Medulla oblongata (tissue), 1 donor: ENCODE measurements around the gene PRR15.

ENCODE experiments used
- DNase-seq: peaks from one replicate; pipeline ENCODE4 v3.0.0-alpha.2; 2015; ENCODE audit errors: extremely low spot score

PRR15 gene

DNA sequence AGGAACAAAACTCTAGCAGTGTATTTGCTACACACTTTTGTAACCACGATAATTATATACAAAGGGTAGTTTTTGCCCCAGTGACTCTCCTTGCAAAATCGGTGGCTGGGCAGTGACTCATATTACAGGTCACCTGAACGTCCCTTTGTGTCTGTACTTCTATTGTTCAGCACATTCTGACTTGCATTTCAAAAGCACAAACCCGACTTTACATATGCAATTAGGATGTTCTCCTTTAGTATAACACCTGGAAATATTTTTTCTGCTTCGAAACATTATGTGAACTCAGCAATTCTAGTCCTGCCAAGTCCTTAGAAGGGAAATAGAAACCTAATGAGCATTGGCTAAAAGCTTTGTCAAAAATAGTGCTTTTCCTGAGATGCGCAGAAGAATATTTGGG lies 6.0 kb downstream of the PRR15 start:
- DNase-seq: no peak

DNA sequence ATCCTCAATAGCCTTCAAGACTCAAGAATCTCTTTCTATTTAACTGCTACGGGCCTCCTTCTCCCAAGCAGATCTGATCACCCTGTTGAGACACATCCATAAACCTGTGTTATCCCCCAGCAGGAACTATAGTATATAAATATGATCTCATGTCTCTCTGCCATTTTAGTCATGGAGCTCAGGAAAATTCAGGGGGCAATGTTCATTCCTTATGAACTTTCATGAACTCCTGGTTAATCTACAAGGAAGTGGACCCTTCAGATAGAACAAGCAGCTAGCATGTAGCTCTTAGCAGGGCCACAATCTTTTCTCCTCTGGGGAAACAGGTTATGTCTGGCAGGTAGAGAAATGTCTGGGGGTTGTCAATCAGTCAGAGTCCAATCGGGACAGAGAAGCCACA lies 8.9 kb downstream of the PRR15 start:
- DNase-seq: no peak

DNA sequence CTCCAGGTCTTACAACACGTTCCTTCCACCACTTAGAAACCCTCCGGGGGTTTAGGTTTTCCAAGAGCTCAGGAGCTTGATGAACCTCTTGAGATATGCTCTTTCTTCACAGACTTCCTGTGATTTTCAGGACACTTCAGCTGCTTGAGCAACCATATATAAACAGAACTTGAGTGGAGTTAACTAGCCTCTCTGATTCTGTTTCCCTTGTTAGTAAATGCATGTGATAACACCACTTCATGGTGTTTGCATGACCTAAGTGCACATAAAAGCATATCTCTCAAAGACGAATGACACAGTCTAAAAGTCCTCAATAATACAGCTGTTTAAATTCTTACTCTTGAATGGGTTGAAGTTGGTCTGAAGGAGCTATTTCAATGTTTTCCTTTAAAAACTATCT lies 9.9 kb downstream of the PRR15 start:
- DNase-seq: no peak

DNA sequence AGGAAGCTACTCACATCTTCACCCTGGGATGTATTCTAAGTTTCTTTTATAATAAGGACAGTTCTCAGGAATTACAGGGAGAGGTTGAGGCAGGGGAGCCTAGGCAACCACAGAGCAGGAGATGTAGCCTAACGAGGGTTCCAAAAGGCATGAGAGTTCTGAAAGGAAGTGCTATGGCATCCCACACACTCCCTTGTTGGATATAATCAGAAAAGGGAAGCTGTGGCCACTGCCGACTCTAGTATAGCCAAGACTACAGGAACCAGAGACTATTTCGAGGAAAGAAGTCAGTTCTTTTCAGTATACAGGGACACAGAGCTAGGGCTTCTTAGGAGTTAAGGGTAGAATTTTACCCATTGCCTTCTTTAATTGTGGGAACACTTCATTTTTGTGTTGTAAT lies 11.0 kb downstream of the PRR15 start:
- peak; percentile 44 for DNase-seq

DNA sequence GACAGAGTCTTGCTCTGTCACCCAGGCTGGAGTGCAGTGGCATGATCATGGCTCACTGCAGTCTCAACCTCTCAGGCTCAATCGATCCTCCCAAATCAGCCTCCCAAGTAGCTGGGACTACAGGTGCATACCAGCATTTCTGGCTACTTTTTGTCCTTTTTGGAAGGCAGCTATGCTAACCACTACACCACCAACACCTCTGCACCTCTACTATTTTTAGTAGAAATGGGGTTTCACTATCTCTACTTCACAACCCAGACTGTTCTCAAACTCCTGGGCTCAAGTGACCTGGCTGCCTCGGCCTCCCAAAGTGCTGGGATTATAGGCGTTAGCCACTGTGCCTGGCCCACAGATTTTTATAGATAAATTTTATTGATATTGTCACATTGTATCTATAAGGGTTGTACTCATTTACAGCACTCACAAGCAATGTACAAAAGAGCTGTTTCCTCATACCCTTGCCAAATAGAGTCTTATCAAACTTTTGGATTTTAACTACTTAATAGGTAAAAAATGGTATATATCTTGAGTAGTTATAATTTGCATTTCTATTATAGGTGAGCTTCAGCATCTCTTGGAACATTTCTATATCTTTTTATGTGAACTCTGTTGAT lies 23.7 kb downstream of the PRR15 start:
- no peak for DNase-seq

DNA sequence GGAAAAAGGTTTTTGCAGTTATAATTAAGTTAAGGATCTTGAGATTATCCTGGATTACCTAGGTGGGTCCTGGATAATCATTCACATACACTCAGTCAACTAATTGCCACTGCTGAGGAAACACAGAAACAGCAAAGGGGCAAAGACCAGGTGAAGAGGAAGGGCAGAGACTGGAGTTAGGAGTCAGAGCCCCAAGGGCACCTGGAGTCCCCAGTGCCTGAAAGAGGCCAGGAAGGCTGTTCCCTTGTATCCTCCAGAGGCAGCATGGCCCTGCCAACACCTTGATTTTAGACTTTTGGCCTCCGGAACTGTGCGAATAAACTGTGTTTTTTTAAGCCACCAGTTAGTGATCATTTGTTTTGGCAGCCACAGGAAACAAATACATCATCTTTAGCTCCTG lies 24.6 kb downstream of the PRR15 start:
- DNase-seq: no peak

DNA sequence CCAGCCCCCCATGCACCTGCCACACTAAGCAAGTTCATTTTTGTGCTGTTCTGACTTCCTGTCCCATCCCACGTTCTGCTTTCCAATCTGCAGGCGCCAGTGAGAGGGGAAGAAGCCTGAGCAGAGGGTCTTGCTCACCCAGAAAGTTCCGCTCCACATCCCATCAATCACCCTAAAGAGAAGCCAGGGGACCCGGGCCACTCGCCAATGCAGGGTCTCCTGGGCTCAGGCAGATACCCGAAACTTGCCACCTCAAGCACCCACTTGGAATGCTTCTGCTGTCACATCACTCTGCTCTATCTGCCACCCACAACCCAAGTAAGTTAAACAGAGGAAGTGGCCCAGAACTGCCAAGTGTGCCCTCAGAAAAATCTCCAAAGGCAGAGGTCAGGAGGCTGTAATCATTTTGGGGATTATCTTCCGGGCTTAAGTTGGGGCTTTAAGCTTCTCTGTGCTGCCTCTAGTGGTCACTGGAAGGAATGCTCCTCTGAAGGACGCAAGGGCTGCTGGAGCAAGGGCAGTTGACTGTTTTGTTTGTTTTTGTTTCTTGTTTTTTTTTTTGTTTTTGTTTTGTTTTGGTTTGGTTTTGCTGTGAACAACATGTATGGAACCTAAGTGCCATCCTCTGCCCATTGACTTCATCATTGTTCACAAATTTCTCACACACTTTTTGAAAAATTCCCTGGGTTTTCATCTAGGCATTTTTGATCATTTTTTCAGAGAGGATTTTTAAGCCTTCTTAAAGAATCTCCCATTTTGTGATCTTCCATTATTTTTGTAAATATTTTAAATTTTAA lies 25.5 kb downstream of the PRR15 start:
- peak; percentile 49 for DNase-seq

DNA sequence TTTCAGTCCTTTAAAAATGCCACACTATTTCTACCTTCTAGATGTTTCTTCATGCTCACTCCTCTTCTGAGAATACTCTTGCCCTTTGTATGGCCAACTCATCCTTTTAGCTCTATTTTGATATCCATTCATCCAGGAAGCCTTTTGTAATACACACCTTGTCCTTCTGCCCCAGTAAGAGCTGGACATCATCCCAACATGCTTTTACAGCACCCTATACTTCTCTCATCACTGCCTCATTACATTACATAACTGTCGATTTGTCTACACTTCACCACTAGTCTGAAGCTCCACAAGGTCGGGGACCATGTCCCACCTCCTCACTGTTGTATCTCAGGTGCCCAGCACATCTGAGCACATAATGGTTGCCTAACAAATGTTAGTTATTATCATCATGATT lies 29.2 kb downstream of the PRR15 start:
- DNase-seq: no peak

DNA sequence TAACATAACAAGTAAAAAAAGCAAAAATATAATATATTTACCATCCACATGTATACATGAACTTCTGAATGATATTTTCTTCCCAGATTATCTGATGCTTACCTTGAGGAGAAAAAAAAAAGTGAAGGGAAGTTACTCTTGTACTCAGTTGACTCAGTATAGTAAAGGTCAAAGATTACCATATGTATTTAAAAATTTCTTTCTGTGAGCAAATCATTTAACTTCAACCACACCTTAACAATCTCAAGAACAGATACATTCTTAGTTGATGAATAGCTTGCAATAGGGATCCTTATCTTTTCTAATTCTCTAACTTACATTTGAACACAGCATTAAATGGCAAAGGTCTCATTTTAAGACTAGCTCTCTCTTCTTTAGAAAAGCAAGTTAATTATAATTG lies 29.8 kb downstream of the PRR15 start:
- DNase-seq: no peak

DNA sequence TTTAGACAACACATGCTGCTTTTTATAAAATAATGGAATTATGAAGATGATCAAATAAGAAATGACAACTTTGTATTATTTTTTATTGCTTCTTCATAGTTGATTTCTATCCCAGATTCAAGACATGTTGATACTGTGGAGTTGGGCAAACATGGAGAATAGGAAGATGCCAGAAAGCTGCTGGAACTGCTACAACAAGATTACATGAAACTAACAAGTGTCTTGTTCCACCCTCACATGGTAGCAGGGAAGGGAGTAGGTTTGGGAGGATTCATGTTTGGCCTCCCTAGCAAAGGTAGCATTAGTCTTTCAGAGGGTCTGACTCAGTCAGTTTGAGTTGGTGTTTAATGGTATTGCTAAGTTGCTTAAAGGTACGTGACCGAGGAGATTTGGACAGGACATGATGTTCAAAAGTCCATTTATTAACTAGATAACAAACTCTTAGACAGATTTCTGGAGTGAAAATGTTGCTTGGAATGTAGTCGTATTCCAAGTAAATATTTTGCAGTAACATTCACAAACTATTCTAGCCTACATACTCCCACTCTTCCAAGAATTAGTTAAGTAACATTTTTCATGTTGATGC lies 33.1 kb downstream of the PRR15 start:
- no peak for DNase-seq

DNA sequence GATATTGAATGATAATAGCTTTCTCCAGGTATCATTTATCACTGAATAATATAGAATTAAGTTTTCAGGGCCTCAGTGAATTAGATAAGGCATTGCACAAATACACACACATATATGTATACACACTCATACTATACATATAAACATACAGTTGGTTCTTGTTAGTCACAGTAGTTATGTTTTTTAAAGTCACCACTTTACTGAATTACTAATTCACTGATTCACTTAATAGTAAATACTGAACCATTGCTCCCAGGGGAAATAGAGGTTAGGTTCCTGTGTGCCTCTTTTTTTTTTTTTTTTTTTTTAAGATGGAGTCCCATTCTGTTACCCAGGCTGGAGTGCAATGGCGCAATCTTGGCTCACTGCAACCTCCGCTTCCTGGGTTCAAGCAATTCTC lies 33.6 kb downstream of the PRR15 start:
- no peak for DNase-seq

DNA sequence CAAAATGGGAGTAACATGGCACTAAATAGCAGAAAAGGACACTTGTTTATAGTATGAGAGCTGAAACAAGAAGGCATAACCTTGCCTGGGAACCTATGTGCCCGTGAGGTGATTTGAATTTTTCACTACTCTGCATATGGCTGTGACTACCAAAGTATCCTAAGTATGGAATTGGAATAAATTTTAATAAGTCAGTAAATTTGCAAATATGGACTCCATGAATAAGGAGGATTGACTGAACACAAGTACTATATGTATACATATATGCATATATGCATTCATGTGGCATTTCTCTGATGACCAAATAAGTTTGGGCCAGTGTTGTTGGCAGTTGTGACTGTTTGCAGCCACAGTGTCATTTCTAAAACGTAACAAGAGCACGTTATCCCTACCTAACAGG lies 34.5 kb downstream of the PRR15 start:
- DNase-seq: no peak

DNA sequence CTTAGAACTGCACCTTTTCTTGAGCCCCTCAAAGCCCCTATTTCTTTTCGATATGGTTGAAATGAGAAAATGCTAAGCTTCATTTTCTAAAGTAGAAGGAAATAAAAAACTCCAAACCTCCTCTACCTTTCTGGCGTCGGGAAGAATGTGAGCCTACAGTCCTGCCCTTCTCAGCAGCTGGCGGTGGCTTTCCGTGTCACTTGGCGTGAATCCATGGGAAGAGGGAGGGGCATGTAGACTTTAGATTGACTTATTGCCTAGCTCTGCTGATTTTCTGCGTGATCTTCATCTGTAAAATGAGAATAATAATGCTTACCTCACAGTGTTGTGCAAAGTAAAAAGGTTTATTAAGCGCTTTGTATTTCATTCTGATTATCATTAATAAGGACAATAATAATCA lies 35.0 kb downstream of the PRR15 start:
- DNase-seq: no peak

DNA sequence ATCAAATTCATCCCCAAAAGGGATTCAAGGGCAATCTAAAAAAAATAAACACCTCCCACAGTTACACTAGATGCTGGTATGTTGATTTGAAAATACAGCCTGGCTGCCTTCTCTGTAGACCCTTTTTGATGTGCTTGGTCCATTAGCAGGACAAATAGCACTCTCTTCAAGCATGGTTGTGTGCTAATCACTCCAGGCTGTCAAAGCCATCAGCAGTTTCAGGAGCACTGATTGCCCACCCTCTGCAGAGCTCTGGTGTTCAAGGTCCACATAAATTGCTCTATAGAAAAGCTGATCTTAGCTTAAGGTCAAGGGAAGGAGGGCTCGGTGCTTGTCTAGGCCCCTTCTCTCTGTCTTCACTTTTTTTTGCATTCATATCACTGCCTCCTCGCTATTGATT lies 35.4 kb downstream of the PRR15 start:
- no peak for DNase-seq

DNA sequence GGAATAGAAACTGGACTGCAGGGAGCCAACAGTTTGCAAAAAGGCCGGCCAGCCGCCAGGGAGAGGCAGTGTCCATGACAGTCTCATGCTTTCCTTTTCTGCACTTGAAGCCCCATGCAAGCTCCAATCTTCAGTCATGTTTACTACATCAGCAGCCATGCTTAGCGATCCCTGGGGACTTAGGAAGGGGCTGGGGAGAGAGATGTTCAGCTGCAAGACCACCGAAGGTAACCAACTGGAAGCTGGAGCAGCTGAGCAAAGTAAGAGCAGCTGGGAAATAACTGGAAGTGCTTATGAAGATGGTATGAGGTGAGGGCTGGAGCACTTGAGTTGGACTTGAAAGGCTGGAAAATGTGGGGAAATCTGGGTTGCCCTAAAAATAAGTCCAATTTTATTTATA lies 37.0 kb downstream of the PRR15 start:
- no peak for DNase-seq

DNA sequence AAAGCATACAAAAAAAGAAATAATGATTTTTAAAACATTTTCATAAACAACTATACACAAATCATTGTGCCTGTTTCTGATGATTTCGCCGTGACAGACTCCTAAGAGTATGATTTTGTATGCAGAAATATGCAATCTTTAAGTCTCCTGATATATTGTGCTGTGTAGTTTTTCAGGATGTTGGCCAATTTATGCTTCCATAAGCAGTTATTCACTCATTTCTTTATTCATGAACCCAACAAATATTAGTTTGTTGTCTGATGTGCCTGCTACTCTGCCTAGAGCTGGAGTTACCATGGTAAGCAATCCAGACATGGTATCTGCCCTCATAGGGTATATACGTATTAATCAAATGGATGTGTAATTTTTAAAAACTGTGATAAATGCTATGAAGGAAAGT lies 40.4 kb downstream of the PRR15 start:
- no peak for DNase-seq

DNA sequence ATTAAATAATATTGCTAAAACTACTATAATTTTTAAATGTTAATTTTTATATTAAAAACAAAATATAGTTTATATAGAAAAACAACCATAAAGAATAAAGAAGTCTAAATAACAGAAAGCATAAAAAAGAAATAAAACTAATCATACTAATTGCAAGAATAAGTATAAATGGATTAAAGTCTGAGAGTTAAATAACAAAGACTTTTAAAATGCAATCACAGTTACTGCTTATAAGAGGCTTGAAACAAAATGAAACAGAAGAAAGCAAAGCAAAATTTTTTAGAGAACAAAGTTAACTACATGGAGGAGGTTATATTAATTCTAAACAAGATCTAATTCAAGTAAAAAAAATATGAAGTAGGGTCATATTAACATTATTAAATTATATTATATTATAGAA lies 41.1 kb downstream of the PRR15 start:
- DNase-seq: no peak

DNA sequence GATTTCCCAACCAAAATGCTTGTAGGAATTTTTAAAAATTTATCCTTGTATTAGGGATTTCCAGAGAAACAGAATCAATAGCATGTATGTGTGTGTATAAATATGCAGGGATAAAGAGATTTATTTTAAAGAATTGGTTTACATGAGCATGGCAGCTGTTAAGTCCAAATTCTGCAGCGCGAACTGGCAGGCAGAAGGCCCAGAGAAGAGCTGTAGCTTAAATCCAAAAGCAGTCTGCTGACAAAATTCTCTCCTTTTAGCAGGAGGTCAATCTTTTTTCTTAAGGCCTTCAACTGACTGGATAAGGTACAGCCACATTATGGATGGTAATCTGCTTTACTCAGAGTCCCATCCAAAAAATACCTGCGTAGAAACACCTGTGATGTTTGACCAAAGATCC lies 42.0 kb downstream of the PRR15 start:
- DNase-seq: no peak

DNA sequence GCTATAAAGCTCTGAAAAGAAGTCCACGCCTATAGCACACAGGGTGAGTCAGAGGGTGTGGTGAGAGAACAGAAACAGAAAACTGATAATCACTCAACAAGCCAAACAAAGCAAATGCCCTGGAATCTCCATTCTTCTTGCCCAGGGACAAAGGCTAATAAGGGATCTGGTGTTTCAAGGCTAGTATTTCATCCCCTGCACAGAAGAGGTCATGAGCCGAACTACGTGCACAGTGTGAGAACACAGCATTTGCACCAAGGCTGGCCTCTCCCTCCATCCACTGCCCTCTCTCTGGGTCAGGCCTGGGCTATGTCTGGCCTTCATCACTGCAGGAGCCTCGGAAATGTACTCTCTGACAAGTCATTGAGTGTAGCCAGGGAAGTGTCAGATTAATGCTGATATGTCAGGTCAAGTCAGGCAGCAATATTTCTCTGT lies 42.7 kb downstream of the PRR15 start:
- no peak for DNase-seq

DNA sequence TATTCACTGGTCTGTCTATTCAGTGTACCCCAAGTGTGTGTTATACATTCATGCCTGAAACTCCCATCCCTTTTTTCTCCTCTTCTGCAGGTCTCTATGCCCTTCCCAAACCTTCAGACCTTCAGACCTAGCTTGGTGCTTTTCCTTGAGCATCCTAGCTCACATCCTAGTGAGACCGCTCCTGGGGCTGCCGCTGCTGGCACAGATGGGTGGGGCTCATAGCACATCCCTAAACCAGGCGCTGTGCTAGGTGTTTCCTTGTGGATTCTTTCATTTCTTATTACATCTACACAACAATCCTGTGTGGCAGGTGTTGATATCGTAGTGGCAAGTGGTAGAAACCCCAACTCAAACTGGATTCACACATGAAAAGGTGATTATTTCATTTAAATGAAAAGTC lies 43.2 kb downstream of the PRR15 start:
- no peak for DNase-seq

DNA sequence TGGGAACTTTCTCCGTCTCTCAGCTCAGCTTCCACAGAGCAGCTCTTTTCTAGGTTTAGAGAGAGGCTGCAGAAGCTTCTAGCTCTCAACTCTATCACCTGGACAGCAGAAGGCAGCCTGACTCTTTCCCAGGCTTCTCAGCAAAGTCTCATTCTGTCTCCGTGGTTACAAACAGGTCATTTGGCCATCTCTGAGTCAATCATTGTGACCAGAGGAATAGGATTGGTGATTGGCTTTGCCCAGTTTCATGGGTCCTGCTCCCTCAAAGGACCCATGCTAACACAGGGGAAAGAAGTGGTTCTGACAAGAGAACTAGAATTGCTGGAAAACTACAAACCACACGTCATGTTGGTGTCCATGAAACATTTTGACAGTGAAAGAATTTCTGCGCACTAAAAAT lies 43.6 kb downstream of the PRR15 start:
- DNase-seq: no peak

DNA sequence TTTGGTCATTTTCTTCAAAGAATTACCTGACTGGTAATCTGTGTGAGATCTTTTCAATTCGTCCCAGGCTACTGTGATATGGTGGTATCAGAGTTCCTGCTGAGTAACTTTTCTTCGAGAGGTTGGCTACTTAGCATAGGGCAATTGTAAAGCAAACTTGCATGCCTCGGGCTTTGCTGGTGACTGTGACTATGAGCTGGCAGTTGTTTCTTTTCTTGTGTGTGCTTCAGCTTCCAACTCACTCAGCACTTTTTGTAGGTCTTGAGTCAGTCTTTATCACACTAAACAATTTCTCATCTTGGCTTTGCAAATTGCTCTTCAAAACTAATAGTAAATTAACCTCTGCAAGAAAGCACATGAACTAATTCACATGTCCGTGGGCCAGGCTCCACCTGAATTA lies 44.3 kb downstream of the PRR15 start:
- DNase-seq: no peak
